H1 (cell line): ENCODE measurements around the gene SBF2. TPM values are rescaled to one million over a fixed set of nuclear protein-coding genes. Genes with fewer than 3 reads are reported as not detected.

Experiments used
- CHD7 ChIP-seq: fragments of 300-600 bp; sonication (generic); IDR thresholded peaks from 2 replicates; pipeline ENCODE4 v1.7.1; 2012; ENCODE audit warnings: low read length, moderate library complexity, mild to moderate bottlenecking, inconsistent platforms; ENCODE audit not compliant: insufficient replicate concordance
- CTCF ChIP-seq, 3 experiments: IDR thresholded peaks; 1 replicate in 2 of 3; 2 replicates in 1 of 3; pipeline versions ENCODE4 v1.5.1 to v1.6.1; 2011; ENCODE audit warnings: low read length in 3 of 3, mild to moderate bottlenecking in 3 of 3, inconsistent platforms in 2 of 3, low read depth in 1 of 3, moderate library complexity in 1 of 3; ENCODE audit not compliant: insufficient read depth in 1 of 3; ENCODE audit errors: control extremely low read depth in 1 of 3
- E2F6 ChIP-seq: IDR thresholded peaks from 2 replicates; pipeline ENCODE4 v1.6.1; 2012; ENCODE audit warnings: inconsistent platforms
- HDAC6 ChIP-seq: IDR thresholded peaks from one replicate; pipeline ENCODE4 v1.7.1; 2012; ENCODE audit warnings: low read depth, mild to moderate bottlenecking, inconsistent platforms, low read length, moderate library complexity
- KDM5A ChIP-seq: fragments of 200-600 bp; IDR thresholded peaks from 2 replicates; pipeline ENCODE4 v1.7.1; 2012; ENCODE audit warnings: mild to moderate bottlenecking, low read length, inconsistent platforms, mixed read lengths
- SP4 ChIP-seq: IDR thresholded peaks from 2 replicates; pipeline ENCODE4 v1.6.1; 2012; ENCODE audit warnings: low read length, inconsistent platforms
- TAF1 ChIP-seq: IDR thresholded peaks from 2 replicates; pipeline ENCODE4 v1.6.1; 2011; ENCODE audit warnings: mild to moderate bottlenecking, low read depth, low read length
- TEAD4 ChIP-seq: IDR thresholded peaks from 2 replicates; pipeline ENCODE4 v1.6.1; 2012; ENCODE audit warnings: low read depth, low read length, inconsistent platforms, mixed read lengths
- polyA plus RNA-seq, 7 experiments: library from polyadenylated mRNA; depleted of rRNA in 3 of 7; stranded (reverse) in 5 of 7; unstranded in 2 of 7; fragments of >200 nt in 5 of 7; fragments of 200-250 nt in 2 of 7; gene quantifications; 1 replicate in 5 of 7; 2 replicates in 1 of 7; 4 replicates in 1 of 7; pipeline versions ENCODE4 v1.2.1 to v1.2.3, GENCODE V29; 2011 to 2013; ENCODE audit warnings: missing spikeins in 2 of 7, mixed read lengths in 2 of 7
- total RNA-seq: library from RNA; stranded (reverse); fragmentation: NEBNext Ultra II Directional; extraction: Animal tissue kit (Norgen Biotek cat#: 25700); gene quantifications from 2 replicates; pipeline ENCODE4 v1.2.1, GENCODE V29; 2021

SBF2 gene
- total and polyA plus RNA-seq, 2 of the 8 experiments (the other 6 are each of a cell fraction or from before 2014, with no cell fraction given) = 36.7 to 50.5 TPM

DNA sequence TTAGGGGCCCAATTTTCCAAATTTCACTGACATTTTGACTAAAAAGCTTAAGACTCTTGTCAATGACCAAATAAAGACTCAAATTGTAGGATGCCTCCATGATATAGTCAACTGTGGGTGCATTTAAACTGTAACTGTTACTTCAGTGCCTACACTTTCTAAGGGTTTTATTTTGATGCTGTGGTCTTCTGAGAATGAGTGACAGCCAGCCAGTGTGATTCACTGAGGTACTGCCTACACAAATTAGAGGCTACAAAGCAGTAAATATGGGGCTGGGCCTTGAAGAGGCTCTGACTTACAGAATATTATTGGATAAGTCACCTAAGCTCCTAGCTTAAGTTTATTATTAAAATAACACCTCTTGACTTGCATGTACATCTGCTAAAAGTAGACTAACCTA, 419.6 kb downstream of the SBF2 start (continued):
- TF ChIP-seq CHD7 (no peak), TEAD4 (no peak), CTCF (IDR thresholded peaks at IDR 0.05; ENCODE audit: control extremely low read depth in 1 of 3, insufficient read depth in 1 of 3, low read depth in 1 of 3, low read length in 3 of 3) (no peak), KDM5A (no peak), HDAC6 (no peak), SP4 (no peak), TAF1 (no peak), E2F6 (no peak)
